ENCODE data around the gene RNPEPL1.

RNPEPL1 gene

DNA sequence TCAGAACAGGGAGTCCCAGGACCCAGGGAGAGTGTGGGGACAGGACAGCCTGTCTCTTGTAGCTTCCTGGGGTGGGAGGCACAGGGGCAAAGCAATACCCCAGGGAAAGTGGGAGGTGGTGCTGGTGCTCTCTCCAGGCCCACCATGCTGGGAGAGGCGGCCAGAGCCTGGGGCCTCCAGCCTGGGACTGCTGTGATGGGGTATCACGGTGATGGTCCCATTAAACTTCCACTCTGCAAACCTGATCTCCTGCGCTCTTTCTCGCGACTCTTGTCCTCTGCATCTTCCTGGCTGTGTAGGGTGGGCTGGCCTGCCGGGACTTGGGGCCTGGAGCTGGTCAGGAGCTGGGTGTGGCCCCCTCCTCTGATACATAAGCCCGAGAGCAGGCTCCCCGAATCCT, 10.2 kb downstream of the RNPEPL1 start:
- no peak for DNase-seq

DNA sequence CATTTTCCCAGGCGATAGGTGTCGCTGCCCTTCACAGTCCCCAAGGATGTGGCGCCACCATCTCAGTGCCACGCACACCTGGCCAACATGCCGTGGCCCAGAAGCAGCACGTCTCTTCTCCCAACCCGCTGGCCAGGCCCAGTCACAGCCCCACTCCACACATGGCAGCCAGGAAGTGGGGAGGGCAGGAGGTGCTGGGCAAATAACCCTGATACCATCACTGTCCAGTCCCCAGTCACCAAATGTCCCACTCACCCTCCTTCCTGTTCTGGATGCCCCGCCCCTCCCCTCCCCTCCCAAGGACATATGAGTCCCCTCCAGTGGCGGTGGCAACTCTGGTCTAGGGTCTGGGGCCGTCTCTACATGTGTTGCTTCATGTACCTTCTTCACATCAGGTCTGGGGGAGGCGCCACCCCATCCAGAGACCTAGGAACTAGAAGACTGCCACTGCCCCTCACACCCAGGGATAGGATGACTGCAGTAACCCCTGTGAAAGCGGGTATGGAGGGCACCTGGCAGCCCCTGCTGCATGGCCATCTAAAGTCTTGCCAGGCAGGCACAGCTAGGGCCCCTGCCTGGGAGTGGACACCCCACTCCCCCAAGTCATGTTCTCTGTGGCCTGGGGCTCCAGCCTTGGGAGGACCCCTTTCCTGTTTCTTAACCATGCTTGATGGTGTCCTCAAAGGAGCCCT, 10.9 kb downstream of the RNPEPL1 start:
- DNase-seq, result no peak

DNA sequence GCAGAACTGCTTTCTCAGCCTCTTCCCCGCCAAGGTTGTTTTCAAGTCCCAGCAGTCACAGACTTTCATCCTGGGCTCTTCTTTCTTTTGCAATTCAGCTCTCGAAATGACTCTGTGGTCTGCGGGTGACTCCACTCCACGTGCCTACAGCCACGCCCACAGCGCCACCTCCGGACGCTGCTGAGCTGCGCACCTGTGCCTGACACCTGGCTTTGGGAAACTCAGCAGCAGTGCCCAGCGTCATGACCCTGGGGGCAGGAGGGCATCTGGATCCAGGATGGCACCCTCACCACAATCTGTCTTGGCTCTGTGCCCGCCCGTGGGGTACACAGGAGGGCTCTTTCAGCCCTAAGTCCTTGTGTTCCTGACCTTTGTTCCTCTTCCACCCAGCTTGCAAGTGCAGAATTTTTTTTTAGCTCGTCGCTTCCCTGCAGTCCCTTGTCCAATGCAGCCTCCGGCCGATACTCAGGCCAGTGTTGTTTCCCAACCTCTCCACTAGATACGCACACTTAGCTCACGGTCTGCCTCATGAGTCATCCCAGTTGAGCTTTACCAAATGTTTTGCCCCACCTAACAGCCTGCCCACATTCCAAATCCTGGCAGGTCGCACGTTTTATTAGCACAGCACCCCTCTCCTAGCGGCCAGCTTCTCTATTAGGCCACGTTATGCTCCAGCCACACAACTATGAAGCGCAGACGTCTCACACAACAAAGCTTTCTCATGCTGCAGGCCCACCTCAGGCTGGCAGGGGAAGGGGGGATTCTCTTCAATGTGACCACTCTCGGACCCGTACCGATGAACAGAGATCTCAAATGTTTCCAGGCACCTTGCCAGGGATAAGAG, 11.7 kb downstream of the RNPEPL1 start:
- peak; percentile 76 for DNase-seq

DNA sequence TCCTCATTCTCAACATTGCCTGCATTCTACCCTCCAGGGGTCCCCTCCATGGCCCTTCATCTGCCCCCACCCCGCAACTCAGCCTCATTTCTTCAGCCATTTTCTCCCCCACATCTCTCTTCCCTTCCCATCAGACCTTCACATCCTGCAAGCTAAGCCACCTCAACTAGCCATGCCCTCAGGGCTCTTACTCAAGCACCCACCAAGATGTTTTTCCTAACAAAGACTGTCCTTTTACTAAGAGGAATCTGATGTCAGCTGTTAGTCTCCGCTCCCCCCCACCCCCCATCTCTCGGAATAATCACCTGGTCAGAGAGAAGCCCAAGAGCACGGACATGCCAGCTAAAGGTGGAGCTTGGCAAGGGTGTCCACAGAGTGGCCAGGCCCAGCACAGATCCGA, 13.5 kb downstream of the RNPEPL1 start:
- DNase-seq, result no peak

DNA sequence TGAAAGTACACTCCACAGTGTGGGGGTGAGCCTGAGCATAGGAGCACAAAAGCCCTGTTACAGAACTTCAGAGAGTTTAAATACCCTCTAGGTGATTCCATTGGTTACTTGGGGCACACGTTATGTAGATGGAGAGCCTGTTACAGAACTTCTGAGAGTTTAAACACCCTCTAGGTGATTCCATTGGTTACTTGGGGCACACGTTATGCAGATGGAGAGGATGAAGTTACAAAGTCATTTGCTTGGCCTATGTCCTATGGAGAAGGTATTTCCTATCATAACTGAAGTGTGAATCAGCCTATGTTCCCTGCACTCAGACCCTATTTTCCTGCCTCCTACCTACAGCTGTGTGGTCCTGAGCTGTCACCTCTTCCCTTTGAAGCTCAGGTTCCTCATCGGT, 14.5 kb downstream of the RNPEPL1 start:
- no peak for DNase-seq

DNA sequence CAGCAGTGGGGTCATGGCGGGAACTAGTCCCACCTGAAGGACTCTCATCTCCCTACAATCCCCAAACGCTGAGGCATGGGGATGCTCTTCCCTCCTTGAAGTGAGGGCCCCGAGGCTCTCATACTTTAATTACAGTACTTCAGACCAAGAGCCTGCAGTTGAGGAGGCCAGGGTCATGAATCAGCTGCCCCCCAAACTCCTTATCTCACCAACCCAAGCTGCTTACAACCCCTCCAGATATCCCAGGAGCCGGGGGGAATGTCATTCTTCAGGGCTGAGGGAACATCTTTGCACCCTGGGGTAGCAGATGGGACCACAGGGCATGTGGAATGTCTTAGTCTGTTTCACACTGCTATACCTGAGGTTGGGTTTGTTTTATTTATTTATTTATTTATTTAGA, 15.5 kb downstream of the RNPEPL1 start:
- no peak for DNase-seq

DNA sequence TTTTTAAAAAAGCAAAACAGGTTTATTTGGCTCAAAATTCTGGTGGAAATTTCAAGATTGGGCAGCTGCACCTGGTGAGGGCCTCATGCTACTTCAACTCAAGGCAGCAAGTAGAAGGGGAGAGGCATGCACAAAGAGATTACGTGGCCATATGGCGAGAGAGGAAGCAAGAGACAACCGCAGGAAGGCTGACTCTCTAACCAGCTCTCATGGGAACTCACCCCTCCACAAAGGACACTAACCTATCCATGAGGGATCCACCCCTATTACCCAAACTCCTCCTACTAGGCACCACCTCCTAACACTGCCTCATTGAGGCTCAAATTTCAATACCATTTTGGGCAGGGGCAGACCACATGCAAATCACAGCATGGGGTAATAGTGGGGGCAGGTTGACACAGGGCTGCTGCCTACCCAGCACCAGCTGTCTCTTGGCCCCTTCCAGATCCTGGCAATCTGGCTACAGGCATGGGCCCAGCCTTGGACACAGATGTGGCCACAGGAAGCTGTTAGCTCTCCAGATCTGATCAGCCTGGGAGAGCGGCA, 16.3 kb downstream of the RNPEPL1 start:
- DNase-seq, result no peak

DNA sequence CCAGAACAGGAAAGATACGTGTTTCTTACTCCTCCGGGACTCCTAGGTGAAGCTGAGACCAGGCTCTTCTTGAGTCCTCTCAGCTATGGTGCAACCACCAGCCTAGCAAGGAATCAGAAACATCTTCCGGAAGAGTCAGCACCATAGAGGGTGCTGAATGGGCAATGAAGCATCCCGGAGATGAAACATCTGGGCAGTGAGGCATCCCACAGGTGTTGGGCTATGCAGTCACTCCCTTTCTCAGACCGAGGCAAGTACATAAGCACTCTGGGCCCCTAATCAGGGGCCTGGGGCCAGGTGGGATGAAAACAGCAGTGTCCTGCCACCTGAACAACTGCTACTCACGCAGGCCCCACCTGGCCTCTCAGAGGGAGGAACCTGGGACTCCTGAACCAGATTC, 16.8 kb downstream of the RNPEPL1 start:
- DNase-seq, result no peak

DNA sequence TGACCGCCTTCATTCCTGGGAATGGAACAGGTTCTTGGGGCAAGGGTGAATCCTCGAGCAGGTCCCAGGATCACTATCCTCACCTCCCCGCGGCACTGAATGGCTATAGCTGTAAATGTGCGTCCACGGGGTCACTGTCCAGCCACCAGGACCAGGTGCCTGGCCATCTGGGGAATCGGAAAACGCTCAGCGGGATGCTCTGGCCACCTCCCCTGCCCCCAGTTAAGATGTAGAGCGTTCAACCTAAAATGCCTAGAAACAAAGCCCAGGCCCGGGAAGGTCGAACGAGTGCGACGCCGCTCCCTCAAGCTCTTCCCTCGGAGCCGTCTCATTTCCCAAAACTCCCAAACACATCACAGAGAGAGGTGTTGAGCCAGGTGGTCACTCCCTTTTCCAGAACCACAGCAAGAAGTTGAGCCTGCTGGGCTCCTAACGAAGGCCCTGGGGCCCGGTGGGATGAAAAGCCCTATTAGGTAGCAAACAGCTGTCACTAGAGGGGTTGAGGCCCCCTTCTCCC, 17.5 kb downstream of the RNPEPL1 start:
- no peak for DNase-seq

DNA sequence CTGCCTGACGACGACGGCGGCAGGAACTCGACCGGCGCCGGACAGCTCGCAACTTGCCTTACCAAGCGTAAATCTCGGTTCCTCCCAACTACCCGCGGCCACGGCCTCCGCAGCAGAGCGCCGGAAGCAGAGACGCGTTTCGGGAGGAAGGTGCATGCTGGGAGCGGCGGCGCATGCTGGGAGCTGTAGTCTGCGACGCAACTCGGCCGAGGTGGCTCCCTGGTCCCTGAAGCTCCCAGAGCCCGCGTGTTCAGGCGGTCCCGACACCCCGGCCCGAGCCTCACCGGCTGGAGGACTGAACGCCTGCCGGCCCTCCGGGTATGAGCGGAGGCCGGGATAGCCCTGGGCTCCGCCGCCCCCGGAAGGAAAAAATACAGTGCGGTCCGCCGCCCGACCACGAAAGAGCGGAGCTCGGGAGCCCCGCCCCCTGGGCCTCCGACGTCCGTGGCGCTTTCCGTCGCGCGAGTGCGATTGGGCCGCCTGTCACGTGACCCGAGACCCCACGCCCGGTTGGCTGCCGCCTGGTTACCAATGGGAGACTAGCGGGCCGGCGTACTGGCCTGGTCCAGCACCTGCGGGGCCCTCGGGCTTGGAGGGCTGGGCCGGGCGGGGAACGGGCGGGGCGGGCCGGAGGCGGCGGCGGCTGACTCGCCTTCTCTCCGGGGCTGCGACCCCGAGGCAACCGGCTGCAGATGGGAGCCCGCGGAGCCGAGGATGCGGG, 18.1 kb downstream of the RNPEPL1 start, which contains the start of gene CAPN10:
TSS of gene CAPN10 (plus strand) at position 537 of the 721 bp plus-strand sequence. CDS start at position 715, 178 bp downstream.
- peak; percentile 97 for DNase-seq

DNA sequence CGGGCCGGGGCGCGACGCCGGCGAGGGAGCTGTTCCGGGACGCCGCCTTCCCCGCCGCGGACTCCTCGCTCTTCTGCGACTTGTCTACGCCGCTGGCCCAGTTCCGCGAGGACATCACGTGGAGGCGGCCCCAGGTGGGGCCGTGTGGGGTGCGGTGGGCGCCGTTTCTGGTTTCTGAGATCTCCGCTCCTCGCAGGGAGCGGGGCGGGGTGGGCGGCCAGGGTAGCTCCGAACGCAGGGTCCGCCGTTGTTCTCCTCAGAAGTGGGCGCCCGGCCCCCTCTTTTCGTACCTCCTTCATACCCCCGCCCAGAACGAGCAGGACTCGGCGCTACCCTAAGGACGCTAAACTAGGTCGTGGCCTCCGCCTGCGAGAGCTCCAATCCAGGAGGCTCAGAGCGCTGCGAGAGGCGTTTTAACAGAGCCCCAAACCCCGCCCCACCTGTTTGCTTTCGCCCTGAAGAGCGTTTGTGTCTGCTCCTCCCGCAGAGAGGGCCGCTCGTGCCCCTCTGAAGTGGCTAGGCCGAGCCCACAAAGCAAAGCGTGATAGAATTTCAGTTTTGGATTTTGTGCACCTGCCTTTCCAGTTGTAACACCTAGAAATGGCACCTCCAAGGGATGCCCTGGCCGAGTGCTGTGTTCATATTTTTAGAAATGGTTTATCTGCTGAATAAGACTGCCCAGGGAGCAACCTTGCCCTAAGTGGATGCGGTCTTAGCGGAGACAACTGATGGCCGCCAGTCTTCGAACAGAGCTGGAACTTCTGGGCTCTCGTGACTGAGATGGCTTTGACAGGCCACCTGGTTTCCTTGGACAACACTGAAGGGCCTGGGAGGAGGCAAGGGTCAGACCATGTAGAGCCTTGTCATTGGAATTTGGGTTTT, 18.9 kb downstream of the RNPEPL1 start:
- peak; percentile 68 for DNase-seq

DNA sequence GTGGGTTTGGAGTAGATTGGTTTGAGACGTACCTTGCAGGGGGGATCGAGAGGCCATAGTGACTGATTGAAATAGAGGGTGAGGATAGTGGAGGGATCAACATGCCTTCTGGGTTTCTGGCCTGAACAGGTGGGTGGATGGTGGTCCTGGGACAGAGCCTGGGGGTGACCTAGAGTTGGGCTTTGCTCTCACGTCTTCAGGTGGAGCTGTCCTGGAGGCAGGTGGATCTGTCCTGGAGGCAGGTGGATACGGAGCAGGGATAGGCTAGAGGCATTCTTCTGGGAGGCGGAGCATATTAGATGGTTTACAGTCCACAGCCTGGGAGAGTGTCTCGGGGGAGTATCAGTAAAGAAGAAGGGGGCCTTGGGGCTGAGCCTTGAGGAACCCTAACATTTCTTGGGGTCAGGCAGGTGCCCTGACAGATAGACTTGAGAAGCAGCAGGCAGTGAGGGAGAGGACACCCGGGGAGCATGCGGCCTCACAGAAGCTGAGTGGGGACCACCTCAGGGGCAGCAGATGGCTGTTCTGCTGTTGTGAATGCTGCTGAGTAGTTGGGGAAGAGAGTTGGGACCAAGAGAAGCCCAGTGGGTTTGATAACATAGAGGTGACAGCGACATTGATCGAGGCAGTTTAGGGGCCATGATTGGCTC, 19.8 kb downstream of the RNPEPL1 start:
- DNase-seq, result no peak

DNA sequence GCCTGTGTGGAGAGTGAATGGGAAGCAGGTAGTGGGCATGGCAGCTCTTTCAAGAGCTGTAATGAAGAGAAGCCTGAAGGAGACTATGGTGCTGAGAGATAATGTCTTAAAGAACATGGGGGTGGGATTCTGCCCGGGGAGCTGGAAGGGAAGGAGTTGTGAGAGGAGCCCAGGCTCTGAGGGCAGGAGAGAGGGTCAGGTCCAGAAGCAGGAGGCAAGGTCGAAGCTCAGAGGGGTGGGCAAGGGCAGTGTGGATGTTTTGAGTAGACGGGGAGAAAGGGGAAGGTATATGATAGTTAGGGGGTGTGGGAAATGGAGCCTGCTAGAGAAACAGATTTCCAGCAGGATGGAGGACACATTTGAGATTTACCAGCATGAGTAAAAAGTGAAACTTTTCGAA, 20.4 kb downstream of the RNPEPL1 start:
- no peak for DNase-seq

DNA sequence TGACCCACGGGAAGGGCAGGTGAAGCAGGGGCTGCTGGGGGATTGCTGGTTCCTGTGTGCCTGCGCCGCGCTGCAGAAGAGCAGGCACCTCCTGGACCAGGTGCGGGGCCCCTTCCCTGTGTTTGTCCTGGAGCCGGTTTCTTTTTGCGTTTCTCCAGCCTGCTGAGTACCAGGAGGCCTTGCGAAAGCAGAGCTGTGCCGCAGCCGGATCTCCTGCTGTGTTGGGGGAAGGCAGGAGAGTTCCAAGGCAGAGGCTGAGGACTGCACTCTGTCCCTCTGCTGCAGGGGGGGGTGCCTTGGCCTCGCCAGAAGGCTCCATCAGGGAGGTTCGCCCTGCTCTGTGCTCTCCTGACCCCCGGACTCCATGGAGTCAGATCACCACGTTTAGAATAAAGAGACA, 21.1 kb downstream of the RNPEPL1 start:
- no peak for DNase-seq

DNA sequence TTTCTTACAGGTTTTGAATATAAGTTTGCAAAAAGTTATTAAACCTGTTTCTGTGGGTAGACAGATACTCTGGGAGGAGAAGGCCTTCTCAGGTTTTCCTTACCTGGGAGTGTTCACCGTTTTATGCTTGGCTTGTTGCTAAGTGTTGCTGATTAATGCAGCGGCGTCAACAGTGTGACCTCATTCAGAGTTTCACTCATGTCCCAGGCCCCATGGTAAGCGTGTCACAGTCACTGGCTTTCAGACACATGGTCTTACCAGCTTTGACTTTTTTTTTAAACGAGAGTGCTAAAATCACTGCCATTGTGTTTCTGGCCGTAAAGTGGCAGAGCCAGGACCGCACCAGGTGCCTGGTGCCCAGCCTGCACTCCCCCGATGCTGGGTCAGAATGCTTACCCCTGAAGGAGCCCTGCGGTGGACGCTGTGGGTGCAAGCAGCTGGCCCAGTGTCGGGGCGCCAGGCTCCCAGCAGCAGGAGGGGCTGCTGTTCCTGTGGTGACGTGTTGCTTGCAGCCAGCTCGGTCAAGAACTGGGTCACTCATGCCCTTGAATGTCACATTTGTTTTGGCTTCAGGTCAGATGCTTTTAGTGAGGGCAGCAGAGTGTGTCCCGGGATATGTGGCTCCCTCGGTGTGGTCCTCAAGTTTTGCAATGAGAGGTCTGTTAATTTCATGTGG, 21.7 kb downstream of the RNPEPL1 start:
- no peak for DNase-seq

DNA sequence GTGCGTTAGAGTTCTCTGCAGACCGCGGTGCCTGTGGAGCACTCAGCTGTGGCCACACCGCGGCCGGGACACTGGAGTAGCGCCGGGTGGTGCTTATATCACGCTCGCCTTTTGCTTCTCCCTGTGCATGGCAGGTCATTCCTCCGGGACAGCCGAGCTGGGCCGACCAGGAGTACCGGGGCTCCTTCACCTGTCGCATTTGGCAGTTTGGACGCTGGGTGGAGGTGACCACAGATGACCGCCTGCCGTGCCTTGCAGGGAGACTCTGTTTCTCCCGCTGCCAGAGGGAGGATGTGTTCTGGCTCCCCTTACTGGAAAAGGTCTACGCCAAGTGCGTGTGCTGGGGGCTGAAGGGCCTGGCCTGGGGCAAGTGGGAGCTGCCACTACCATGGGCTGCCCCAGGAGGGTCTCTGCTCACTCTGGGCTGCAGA, 22.4 kb downstream of the RNPEPL1 start:
- DNase-seq, result peak; percentile 7

DNA sequence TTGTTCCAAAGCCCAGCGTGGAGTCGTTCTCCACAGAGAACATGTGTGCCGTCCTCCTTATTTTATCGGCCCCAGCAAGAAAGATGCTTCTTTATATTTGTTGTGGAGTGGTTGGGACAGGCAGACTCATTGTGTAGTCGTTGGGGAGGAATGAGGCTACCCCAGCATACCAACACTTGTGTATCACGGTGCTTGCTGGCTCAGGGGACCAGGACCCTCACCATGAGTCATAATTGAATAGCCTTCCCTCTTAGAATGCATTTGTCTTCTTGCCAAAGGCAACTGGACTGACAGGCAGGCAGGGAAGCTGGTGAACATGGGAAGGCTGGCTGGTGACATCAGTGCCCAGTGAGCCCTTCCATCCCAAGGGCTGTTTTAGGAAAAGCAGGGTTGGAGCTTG, 22.9 kb downstream of the RNPEPL1 start:
- DNase-seq, result no peak

DNA sequence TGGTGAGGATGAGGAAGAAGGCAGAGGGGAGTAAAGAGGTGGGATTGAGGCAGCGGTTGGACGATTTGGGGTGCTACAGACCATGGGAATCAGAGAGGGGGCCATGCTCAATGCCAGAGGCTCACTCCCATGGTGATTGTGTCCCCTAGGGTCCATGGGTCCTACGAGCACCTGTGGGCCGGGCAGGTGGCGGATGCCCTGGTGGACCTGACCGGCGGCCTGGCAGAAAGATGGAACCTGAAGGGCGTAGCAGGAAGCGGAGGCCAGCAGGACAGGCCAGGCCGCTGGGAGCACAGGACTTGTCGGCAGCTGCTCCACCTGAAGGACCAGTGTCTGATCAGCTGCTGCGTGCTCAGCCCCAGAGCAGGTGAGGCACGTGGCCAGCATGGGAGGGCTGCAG, 23.5 kb downstream of the RNPEPL1 start:
- no peak for DNase-seq

DNA sequence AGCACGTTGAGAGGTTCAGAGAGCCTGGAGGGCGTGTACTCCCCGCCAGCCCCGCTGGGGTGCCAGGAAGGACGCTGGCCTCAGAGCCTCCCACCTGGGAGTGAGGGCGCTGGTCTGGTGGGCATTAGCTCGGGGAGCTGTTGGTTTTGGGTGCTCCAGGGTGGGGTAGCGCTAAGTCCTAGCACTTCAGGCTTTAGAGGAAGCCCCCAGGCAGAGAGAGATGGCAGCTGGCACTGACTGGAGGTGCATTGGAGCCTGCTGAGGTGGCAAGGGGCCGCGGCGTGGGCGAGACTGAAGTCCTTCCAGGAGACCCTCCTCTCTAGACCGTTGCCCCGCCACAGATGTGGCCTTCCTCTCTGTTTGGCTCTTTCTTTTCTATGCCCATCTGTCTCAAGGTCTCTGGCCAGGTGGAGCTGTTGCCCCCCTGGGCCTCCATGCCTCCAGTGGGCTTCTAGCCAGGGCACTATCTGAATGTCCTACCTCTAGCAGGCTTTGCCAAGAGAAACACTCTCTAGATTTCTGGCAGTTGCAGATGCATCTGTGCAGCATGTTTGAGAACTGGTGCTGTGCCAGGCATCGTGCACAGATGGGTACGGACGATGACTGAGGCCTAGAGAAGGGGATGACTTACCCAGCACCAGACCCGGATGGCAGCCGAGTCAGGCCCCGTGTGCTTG, 24.9 kb downstream of the RNPEPL1 start:
- peak; percentile 3 for DNase-seq

All from activated naive CD4-positive, alpha-beta T cell treated with anti-CD3 and anti-CD28 coated beads, Interleukin-2, amount 50 U/mL, for 16 hours (primary cell).